HAP-1 (cell line): ENCODE measurements around the gene SIGLEC11.

Source experiments
- DNase-seq, 2 experiments: peaks; one replicate each; pipeline ENCODE4 v3.0.0-alpha.2; 2016 to 2020; ENCODE audit warnings: low spot score in 2 of 2
- H3K27me3 ChIP-seq: fragments of 250-450 bp; sonication (Bioruptor Pico); 2 replicates; pipeline ENCODE4 v1.5.1; 2020; ENCODE audit warnings: low read depth, mild to moderate bottlenecking, moderate library complexity
- H3K36me3 ChIP-seq: fragments of 250-450 bp; sonication (Bioruptor Pico); replicated peaks from 2 replicates; pipeline ENCODE4 v1.5.1; 2020; ENCODE audit warnings: mild to moderate bottlenecking
- H3K4me1 ChIP-seq: fragments of 250-450 bp; sonication (Bioruptor Pico); 2 replicates; pipeline ENCODE4 v1.5.1; 2020; ENCODE audit warnings: mild to moderate bottlenecking
- H3K4me3 ChIP-seq: fragments of 250-450 bp; sonication (Bioruptor Pico); 2 replicates; pipeline ENCODE4 v1.5.1; 2020; ENCODE audit warnings: mild to moderate bottlenecking, moderate library complexity
- H3K9me3 ChIP-seq: fragments of 250-450 bp; sonication (Bioruptor Pico); 2 replicates; pipeline ENCODE4 v1.5.1; 2020; ENCODE audit warnings: mild to moderate bottlenecking, moderate library complexity
- in situ Hi-C: fragments of 300-500 bp; cut with MboI; formaldehyde crosslinking; loops from 3 replicates; pipeline ENCODE4 v1.14.3; 2020; ENCODE audit warnings: low sequenced_read_pairs, inconsistent platforms, mixed read lengths

Gene SIGLEC11

DNA sequence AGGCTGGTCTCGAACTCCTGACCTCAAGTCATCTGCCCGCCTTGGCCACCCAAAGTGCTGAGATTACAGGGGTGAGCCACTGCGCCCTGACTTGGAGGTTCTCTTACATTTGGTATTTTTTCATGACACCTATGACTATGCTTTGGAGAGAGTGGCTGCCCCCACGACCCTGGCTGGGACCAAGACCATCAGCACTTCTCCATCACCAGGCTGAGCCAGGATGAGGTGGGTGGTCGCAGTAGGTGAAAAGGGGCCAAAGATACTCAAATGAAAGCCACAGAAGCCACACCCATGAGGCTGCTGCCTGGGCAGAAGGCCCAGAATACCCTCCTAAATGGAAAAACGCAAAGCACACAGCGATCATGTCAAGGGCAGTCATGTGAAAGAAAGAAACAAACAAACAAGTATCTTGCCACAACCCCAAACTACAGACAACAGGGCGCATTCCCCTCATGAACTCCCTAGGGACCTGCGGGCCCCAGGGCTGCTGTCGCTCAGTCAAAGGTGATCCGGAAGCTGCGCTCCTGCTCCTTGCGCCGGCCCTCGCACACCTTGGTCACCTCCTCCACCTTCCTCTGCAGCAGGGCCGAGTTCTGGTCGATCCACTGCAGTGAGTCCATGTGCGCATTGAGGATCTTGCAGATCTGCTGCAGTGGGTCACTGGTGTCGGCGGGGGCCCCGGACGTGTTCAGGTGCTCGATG lies 53.1 kb downstream of the SIGLEC11 start:
- no peak for DNase-seq
- Histone ChIP-seq H3K9me3 (no peaks in the 10 kb centered on the region), H3K36me3 (peaks cover 54% of the 10 kb centered on the region), H3K4me3 (no peak overlapping the region), H3K4me1 (no peaks in the 10 kb centered on the region), H3K27me3 (no peaks in the 10 kb centered on the region)
- in situ Hi-C loops, result no loop called here

- peaks cover 46% of the 10 kb centered on the region for H3K36me3 ChIP-seq
- no peaks in the 10 kb centered on the region for H3K9me3 ChIP-seq
- no peak overlapping the region for H3K4me3 ChIP-seq
- no peak for DNase-seq
- in situ Hi-C loops, result no loop called here
- no peaks in the 10 kb centered on the region for H3K27me3 ChIP-seq
- no peaks in the 10 kb centered on the region for H3K4me1 ChIP-seq
Observed at GRCh38 chr19:49906879-49907564, 54.0 kb downstream of the SIGLEC11 start.

DNA sequence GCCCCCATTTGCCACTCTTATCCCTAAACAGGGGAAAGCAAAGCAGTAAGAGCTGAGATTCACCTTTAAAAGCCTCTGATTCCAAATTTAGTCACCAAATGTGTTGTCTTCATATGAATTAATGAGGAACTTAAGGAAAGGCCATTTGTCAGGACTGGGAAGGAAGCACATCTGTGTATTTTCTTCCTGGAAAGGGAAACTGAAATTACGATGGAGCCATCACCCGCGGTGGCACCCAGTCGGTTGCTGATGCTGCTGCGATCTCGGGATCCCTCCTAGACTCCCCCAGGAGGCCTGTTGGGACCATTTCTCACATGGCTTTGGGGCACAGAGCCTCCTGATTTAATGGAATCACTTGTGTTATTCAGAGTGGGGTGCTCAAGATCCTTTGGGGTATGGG lies 56.8 kb downstream of the SIGLEC11 start:
- no peak for DNase-seq
- Histone ChIP-seq H3K9me3 (no peaks in the 10 kb centered on the region), H3K36me3 (peaks cover 25% of the 10 kb centered on the region), H3K27me3 (no peaks in the 10 kb centered on the region), H3K4me3 (no peak overlapping the region), H3K4me1 (no peaks in the 10 kb centered on the region)
- in situ Hi-C loops, result no loop called here
